GM18526 (cell line): ENCODE measurements around the gene CDC42EP4.

ENCODE experiments used
- POLR2A ChIP-seq: IDR thresholded peaks from 3 replicates; pipeline ENCODE4 v1.6.1; 2011; ENCODE audit not compliant: insufficient read length; ENCODE audit errors: extremely low read depth

Gene CDC42EP4

GRCh38 chr17:73297934-73298861, 13.6 kb downstream of the CDC42EP4 start:
- no peak for TF ChIP-seq POLR2A

GRCh38 chr17:73293480-73293911, 18.3 kb downstream of the CDC42EP4 start:
- TF ChIP-seq POLR2A = no peak

- TF ChIP-seq POLR2A = no peak
These were observed 18.8 kb downstream of the CDC42EP4 start for GRCh38 chr17:73293031-73293430.

- TF ChIP-seq POLR2A = no peak
These were observed 19.7 kb downstream of the CDC42EP4 start for GRCh38 chr17:73292031-73292531.

GRCh38 chr17:73291260-73291801, 20.5 kb downstream of the CDC42EP4 start:
- TF ChIP-seq POLR2A = no peak

DNA sequence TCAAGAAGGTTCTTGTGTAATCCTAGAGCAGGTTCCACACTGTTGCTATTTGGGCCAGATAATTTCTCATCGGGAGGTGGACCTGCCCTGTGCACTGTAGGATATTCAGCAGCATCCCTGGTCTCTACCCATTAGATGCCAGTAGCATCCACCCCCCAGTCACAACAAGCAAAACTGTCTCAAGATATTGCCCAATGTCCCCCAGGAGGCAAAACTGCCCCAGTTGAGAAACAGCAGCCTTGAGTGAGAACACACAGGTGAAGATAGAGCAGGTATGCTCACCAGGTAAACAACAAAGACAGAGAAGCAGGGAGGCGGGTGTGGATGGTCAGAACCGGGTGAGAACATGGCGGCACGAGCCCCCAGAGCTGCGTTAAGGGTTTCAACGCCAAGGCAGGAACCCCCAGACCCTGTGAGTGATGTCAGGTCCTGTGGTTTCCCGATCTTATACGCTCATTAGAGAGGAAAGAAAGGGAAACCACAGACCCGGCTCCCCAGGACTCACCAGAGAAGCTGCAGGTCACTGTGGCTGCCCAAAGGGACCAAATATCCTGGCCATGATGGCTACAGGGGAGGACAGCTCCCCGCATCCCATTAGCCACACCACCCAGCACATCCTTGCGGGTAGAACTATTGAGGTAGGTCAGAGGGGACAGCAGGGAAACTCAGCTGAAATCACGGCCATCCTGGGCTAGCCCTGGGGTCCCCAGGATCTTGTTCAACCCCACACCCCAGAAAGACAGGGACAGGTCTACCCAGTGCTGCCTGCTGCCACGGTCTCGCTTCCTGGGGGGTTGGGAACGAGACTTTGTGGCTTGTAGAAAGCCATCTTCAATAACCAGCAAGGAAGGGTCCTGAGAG, 21.2 kb downstream of the CDC42EP4 start:
- TF ChIP-seq POLR2A = no peak

GRCh38 chr17:73289549-73290254, 22.1 kb downstream of the CDC42EP4 start:
- TF ChIP-seq POLR2A = no peak

DNA sequence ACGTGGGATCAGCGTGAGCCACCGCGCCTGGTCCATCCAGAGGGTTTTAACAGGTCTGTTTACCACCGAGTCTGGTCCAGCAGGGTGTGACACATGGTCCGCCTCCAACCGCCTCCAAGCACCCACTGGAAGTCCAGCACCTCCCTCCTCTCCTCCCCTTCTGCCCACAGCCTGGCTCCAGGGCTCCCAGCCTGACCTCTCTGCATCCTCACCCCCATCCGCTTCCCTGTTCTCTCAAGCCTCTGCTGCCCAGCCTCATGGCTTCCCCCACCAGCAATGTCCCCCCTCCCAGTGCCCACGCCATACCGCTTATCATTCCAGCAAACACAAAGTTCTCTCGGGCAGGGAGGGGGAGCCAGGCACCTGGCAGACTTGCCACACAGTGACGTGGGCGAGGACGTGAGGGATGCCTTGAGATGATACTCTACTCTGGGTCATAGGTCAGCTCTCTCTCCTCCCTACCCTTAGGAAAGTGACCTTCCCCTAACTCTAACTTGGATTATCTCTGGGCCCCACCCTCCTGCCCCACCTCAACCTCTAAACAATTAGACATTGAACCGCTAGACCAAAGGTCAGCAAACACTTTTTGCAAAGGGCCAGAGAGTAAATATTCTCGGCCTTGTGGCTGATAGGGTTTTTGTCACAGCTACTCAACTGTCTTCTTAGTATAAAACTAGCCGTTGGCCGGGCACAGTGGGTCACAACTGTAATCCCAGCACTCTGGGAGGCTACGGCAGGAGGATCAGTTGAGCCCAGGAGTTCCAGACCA, 23.1 kb downstream of the CDC42EP4 start:
- no peak for TF ChIP-seq POLR2A

GRCh38 chr17:73286863-73287296, 24.9 kb downstream of the CDC42EP4 start:
- TF ChIP-seq POLR2A = no peak

GRCh38 chr17:73285916-73286862, 25.6 kb downstream of the CDC42EP4 start:
- no peak for TF ChIP-seq POLR2A

DNA sequence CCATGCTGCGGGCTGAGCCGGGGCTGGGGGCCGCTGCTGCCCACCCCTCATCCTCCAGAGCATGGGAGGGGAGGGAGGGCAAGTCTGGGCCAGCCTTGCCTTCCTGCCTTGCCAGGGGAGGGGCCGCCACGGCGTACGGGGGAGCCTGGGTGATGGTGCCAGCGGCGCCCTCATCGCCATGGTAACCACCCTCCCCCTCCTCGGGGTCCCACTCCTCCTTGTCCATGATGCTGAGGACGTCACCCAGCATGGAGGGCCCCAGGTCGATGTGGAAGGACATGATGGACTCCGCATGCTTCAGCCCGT, 26.2 kb downstream of the CDC42EP4 start:
- no peak for TF ChIP-seq POLR2A

DNA sequence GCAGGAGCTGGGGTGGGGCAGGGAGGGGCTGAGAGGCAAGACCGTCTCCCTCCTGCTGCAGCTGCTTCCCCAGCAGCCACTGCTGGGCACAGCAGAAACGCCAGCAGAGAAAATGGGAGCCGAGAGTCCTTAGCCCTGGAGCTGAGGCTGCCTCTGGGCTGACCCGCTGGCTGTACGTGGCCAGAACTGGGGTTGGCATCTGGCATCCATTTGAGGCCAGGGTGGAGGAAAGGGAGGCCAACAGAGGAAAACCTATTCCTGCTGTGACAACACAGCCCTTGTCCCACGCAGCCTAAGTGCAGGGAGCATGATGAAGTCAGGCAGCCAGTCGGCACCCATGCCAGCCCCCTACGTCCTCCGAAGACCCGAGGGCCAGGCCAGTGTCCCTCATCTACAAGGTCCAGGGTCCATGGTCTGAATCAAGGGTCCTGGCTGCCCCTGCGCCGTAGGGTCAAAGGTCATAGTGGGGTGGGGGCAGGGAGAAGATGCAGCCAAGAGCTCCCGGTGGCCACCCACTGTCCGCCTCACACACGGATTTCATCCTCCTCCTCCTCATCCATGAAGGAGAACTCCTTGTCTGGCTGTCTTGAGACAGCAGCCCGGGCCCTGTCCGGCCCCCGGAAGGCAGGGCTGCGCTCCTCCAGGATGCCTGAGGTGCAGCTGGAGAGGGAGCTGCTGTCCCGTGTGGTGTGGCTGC, 26.7 kb downstream of the CDC42EP4 start:
- no peak for TF ChIP-seq POLR2A

DNA sequence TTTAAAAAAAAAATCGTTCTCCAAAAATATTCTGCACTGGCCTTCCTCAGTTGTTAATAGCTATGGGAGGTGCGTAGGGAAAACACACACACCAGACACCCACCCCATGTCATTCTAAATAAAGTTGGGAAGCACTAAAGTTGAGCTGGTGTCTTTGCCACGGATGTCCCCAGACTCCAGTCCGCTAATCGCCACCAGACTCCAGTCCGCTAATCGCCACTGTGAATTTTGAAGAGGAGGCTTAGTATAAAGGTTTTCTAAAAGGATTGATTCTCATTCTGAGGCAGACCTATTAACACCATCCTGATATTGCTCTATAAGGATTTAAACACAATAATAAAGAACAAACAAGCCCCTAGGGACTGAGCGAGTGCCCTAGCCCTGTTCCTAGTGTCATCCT, 27.4 kb downstream of the CDC42EP4 start:
- TF ChIP-seq POLR2A = no peak

DNA sequence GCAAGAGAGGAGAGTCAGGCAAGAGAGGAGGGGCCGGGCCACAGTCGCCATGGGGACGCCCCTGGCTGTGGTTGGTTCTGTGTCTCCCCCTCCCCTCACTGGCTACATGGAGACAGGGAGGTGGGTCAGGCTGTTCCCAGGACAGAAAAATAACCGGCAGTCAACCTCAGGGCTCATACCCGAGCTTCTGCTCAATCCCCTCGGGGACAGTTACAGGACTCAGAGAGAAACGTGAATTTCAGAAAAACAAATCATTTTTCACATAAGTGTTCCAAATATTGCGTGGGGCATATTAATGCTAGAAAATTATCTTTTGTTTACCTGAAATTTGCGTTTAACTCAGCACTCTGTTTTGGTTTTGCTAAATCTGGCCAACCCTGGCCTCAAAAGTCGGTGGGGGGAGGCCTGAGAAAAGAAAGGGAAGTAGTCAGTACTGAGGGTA, 27.9 kb downstream of the CDC42EP4 start:
- no peak for TF ChIP-seq POLR2A
